Natural killer cell (primary cell): Measurements from ENCODE around the gene SNRPA1. TPM values are rescaled to one million over a fixed set of nuclear protein-coding genes. Genes with fewer than 3 reads are reported as not detected.

Experiments
- ATAC-seq, 3 donors: fragments of 150-1000 bp in 2 of 3; fragments of 200-7000 bp in 1 of 3; cut with Tn5 transposase; 1 replicate in 1 of 3; 2 replicates in 2 of 3; pipeline ENCODE4 v1.10.0; 2021; ENCODE audit warnings: mild to moderate bottlenecking in 2 of 3, moderate library complexity in 2 of 3
- DNase-seq, 2 donors: peaks; one replicate each; pipeline versions ENCODE4 v3.0.0 to v3.0.0-alpha.2; 2013 to 2021; ENCODE audit warnings: mixed read lengths in 1 of 2
- H3K27ac ChIP-seq: one replicate; pipeline ENCODE4 v1.5.1; 2013; ENCODE audit warnings: mild to moderate bottlenecking, low read length
- H3K27me3 ChIP-seq: one replicate; pipeline ENCODE4 v1.6.1; 2013; ENCODE audit warnings: low read length; ENCODE audit not compliant: control insufficient read depth, insufficient read depth
- H3K36me3 ChIP-seq: one replicate; pipeline ENCODE4 v1.6.1; 2013; ENCODE audit warnings: low read length; ENCODE audit not compliant: control insufficient read depth, insufficient read depth
- H3K4me1 ChIP-seq: one replicate; pipeline ENCODE4 v1.6.1; 2013; ENCODE audit warnings: low read length; ENCODE audit not compliant: control insufficient read depth, insufficient read depth
- H3K4me3 ChIP-seq: one replicate; pipeline ENCODE4 v1.5.1; 2013; ENCODE audit warnings: low read length
- H3K9me3 ChIP-seq: one replicate; pipeline ENCODE4 v1.6.1; 2013; ENCODE audit warnings: low read length; ENCODE audit not compliant: control insufficient read depth, insufficient read depth
- H3K27ac Mint-ChIP-seq, 2 donors: one replicate each; pipeline ENCODE4 v1.8.0; 2022; ENCODE audit warnings: mild to moderate bottlenecking in 2 of 2, mixed read lengths in 2 of 2, moderate library complexity in 1 of 2
- H3K27me3 Mint-ChIP-seq, 2 donors: one replicate each; pipeline ENCODE4 v1.8.0; 2022; ENCODE audit warnings: low read depth in 2 of 2, mixed read lengths in 2 of 2
- H3K36me3 Mint-ChIP-seq: one replicate; pipeline ENCODE4 v1.8.0; 2022; ENCODE audit warnings: mixed read lengths
- H3K4me1 Mint-ChIP-seq, 2 donors: one replicate each; pipeline ENCODE4 v1.8.0; 2022; ENCODE audit warnings: mixed read lengths in 2 of 2
- H3K4me3 Mint-ChIP-seq: one replicate; pipeline ENCODE4 v1.8.0; 2022; ENCODE audit warnings: mild to moderate bottlenecking, moderate library complexity, mixed read lengths
- H3K9me3 Mint-ChIP-seq, 2 donors: one replicate each; pipeline ENCODE4 v1.8.0; 2022; ENCODE audit warnings: mixed read lengths in 2 of 2
- CTCF ChIP-seq: fragments of 200-600 bp; IDR thresholded peaks from one replicate; pipeline ENCODE4 v1.8.0; 2022; ENCODE audit warnings: antibody characterized with exemption
- WGBS: methylation state at CpG from one replicate; pipeline ENCODE4 v1.1.7; 2013; ENCODE audit warnings: missing lambda C conversion rate; ENCODE audit not compliant: insufficient coverage; 5-methylcytosine and 5-hydroxymethylcytosine counted together
- intact Hi-C: fragments of 100-400 bp; cut with micrococcal nuclease; formaldehyde crosslinking; loops from one replicate; pipeline ENCODE4 v1.14.2; 2022
- total RNA-seq, 4 donors: library from RNA; stranded (reverse); fragments of 120-200 nt in 1 of 4; gene quantifications; one replicate each; pipeline versions ENCODE4 v1.2.3 to v1.2.4, GENCODE V29; 2013 to 2022

The SNRPA1 gene
- total RNA-seq, 3 donors from 2014 or later (not counting 1 experiment from before 2014, with no cell fraction given) = 146 to 174 (median 167) TPM

- H3K4me3 Mint-ChIP-seq = no peak overlapping the region
- intact Hi-C loops = no loop called here
- peak in 1 of 2 donors; percentile 9 for DNase-seq
- Histone ChIP-seq H3K27ac (no peak overlapping the region), H3K4me1 (no peaks in the 10 kb centered on the region), H3K36me3 (no peaks in the 10 kb centered on the region), H3K9me3 (no peaks in the 10 kb centered on the region), H3K27me3 (no peaks in the 10 kb centered on the region), H3K4me3 (no peak overlapping the region)
- no peak for TF ChIP-seq CTCF
- peaks cover 0 to 4% of the 10 kb centered on the region in 2 donors for H3K27me3 Mint-ChIP-seq
- 92% methylated on average over 7 of the region's 7 CpGs for WGBS
- ATAC-seq = no peak
- no peaks in the 10 kb centered on the region for H3K9me3 Mint-ChIP-seq
- H3K4me1 Mint-ChIP-seq = no peaks in the 10 kb centered on the region
- no peak overlapping the region for H3K27ac Mint-ChIP-seq
- no peaks in the 10 kb centered on the region for H3K36me3 Mint-ChIP-seq
Measured at GRCh38 chr15:101310161-101310480, 15.1 kb upstream of the SNRPA1 start.

GRCh38 chr15:101309436-101310160 lies 14.6 kb upstream of the SNRPA1 start:
- WGBS = 87% methylated on average over 26 of the region's 26 CpGs
- no peak overlapping the region for H3K27ac ChIP-seq
- Mint-ChIP-seq H3K36me3 (no peaks in the 10 kb centered on the region), H3K4me1 (no peaks in the 10 kb centered on the region), H3K27me3 (peaks cover 0 to 4% of the 10 kb centered on the region in 2 donors), H3K4me3 (no peak overlapping the region), H3K27ac (no peak overlapping the region), H3K9me3 (no peaks in the 10 kb centered on the region)
- no peaks in the 10 kb centered on the region for H3K36me3 ChIP-seq
- no peak for TF ChIP-seq CTCF
- intact Hi-C loops = no loop called here
- DNase-seq = no peak
- H3K4me1 ChIP-seq = no peaks in the 10 kb centered on the region
- H3K9me3 ChIP-seq = no peaks in the 10 kb centered on the region
- no peaks in the 10 kb centered on the region for H3K27me3 ChIP-seq
- no peak overlapping the region for H3K4me3 ChIP-seq
- ATAC-seq = no peak

GRCh38 chr15:101308604-101309435 lies 13.8 kb upstream of the SNRPA1 start:
- no peaks in the 10 kb centered on the region for H3K9me3 Mint-ChIP-seq
- no peaks in the 10 kb centered on the region for H3K4me1 Mint-ChIP-seq
- Histone ChIP-seq H3K27me3 (no peaks in the 10 kb centered on the region), H3K9me3 (no peaks in the 10 kb centered on the region), H3K27ac (no peak overlapping the region), H3K36me3 (no peaks in the 10 kb centered on the region), H3K4me1 (no peaks in the 10 kb centered on the region), H3K4me3 (no peak overlapping the region)
- peaks cover 0 to 4% of the 10 kb centered on the region in 2 donors for H3K27me3 Mint-ChIP-seq
- 77% methylated on average over 18 of the region's 20 CpGs for WGBS
- DNase-seq (no peak), ATAC-seq (no peak)
- intact Hi-C loops = no loop called here
- TF ChIP-seq CTCF = no peak
- H3K36me3 Mint-ChIP-seq = no peaks in the 10 kb centered on the region
- H3K4me3 Mint-ChIP-seq = no peak overlapping the region
- no peak overlapping the region for H3K27ac Mint-ChIP-seq
